ENCODE measurements around the gene SETD3. TPM values are rescaled to one million over a fixed set of nuclear protein-coding genes. Genes with fewer than 3 reads are reported as not detected.

The SETD3 gene
- total RNA-seq, 1 experiment from 2014 or later: 46.8 TPM

DNA sequence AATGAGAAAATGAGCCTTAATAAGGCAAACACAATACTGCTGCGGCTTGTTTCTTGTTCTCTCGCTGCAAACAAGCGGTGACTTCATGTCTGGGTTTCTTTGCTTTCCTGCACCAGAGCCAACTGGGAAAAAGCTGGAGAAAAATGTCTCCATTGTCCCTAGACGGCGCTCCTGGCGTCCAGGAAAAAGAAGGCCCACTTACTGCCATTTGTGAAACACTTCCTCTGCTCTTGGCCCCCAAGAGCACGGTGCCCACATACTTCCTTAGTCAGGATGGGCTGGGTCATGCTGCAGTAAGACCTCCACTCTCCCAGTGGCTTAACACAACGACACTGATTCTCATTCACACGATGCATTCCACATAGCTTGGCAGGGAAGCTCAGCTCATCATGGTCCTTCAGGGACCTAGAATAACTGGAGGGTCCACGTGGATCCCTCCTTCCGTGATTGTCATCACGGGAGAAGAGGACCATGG, 122.7 kb downstream of the SETD3 start:
- no peak overlapping the region for H3K27ac ChIP-seq (ENCODE audit: low read length)
- no peak for ATAC-seq
- intact Hi-C loops (cut with micrococcal nuclease): no loop called here
- BruUV-seq (replicated peaks): no TSS peak
- no peak overlapping the region for H3K9ac ChIP-seq (ENCODE audit: low read length)
- peaks cover 5% of the 10 kb centered on the region; the same call in 1 of the 2 replicates for H3K27me3 ChIP-seq (ENCODE audit: low read length)
- H3K4me2 ChIP-seq (ENCODE audit: low read length): no peak overlapping the region
- no peaks in the 10 kb centered on the region for H3K4me1 ChIP-seq (ENCODE audit: insufficient read depth, low read length)
- H3K9me2 ChIP-seq (replicated peaks; ENCODE audit: low read length): no peaks in the 10 kb centered on the region
- no peaks in the 10 kb centered on the region for H3K9me3 ChIP-seq (ENCODE audit: low read length)
- H3K4me3 ChIP-seq (ENCODE audit: low read length): no peak overlapping the region
- H3K79me2 ChIP-seq (ENCODE audit: low read length): no peaks in the 10 kb centered on the region
- TF ChIP-seq EZH2phosphoT487 (IDR thresholded peaks at IDR 0.05; ENCODE audit: borderline replicate concordance, low read length) (no peak), EZH2 (IDR thresholded peaks at IDR 0.05; ENCODE audit: low read length, unreplicated experiment) (no peak)
- TF ChIP-seq, protein P1, sequence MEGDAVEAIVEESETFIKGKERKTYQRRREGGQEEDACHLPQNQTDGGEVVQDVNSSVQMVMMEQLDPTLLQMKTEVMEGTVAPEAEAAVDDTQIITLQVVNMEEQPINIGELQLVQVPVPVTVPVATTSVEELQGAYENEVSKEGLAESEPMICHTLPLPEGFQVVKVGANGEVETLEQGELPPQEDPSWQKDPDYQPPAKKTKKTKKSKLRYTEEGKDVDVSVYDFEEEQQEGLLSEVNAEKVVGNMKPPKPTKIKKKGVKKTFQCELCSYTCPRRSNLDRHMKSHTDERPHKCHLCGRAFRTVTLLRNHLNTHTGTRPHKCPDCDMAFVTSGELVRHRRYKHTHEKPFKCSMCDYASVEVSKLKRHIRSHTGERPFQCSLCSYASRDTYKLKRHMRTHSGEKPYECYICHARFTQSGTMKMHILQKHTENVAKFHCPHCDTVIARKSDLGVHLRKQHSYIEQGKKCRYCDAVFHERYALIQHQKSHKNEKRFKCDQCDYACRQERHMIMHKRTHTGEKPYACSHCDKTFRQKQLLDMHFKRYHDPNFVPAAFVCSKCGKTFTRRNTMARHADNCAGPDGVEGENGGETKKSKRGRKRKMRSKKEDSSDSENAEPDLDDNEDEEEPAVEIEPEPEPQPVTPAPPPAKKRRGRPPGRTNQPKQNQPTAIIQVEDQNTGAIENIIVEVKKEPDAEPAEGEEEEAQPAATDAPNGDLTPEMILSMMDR (conservative IDR thresholded peaks at IDR 0.05; ENCODE audit: low read depth, low read length): no peak
- H4K20me1 ChIP-seq (ENCODE audit: low read length): no peaks in the 10 kb centered on the region
- DNase-seq: no peak
- no peak overlapping the region for H2AFZ ChIP-seq (ENCODE audit: low read length)
- H3K36me3 ChIP-seq (ENCODE audit: low read depth, low read length): no peaks in the 10 kb centered on the region
- H3F3A ChIP-seq (ENCODE audit: low read length, unreplicated experiment): no peaks in the 10 kb centered on the region
- ChIA-PET CTCF (no interaction called here), POLR2A (ENCODE audit: unreplicated experiment) (no interaction called here)

DNA sequence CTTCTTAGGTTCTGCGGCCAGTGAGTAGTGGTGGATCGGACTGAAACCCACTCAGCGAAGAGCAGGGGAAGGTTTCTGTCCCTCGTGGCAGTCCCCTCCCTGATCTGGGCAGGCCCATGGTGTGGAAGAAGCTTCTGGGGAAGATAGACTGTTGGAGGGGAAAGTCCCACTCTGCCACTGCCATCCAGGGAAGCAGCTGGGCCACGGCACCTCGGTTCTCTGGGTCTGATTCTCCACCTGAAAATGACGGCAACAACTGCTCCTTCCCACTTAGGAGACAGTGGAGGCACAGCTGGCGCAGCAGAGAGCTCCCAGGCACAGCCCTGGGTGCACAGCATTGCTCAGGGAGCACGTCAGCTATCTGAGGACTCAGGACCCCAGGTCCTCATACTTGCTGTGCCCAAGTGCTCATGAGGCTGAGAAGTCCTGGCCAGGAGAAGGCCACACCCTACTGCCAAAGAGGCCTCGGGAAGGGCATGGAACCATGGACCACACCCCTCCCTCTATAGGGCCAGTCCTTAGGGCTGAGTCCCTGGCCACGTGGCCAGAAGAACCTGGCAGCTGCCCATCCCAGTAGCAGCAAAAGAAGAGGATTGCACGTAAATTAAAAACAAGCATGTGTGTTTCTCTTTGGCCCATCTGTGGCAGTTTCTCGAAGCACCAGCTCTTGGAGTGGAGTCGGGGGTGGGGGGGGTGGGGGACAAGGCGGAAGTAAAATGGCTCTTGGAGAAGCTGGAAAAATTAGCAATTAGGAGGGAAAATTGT, 123.3 kb downstream of the SETD3 start:
- intact Hi-C loops (cut with micrococcal nuclease): no loop called here
- Histone ChIP-seq H3K36me3 (ENCODE audit: low read depth, low read length) (no peaks in the 10 kb centered on the region), H3K27ac (ENCODE audit: low read length) (no peak overlapping the region), H2AFZ (ENCODE audit: low read length) (no peak overlapping the region), H3K4me2 (ENCODE audit: low read length) (no peak overlapping the region), H3K9ac (ENCODE audit: low read length) (no peak overlapping the region), H3K9me3 (ENCODE audit: low read length) (no peaks in the 10 kb centered on the region), H3K79me2 (ENCODE audit: low read length) (no peaks in the 10 kb centered on the region), H3K27me3 (ENCODE audit: low read length) (peaks cover 5% of the 10 kb centered on the region; the same call in 1 of the 2 replicates), H3F3A (ENCODE audit: low read length, unreplicated experiment) (no peaks in the 10 kb centered on the region), H4K20me1 (ENCODE audit: low read length) (no peaks in the 10 kb centered on the region), H3K4me1 (ENCODE audit: insufficient read depth, low read length) (no peaks in the 10 kb centered on the region), H3K4me3 (ENCODE audit: low read length) (no peak overlapping the region), H3K9me2 (replicated peaks; ENCODE audit: low read length) (no peaks in the 10 kb centered on the region)
- no TSS peak for BruUV-seq (replicated peaks)
- TF ChIP-seq, protein P1 (conservative IDR thresholded peaks at IDR 0.05; ENCODE audit: low read depth, low read length): no peak
- no peak for TF ChIP-seq EZH2phosphoT487 (IDR thresholded peaks at IDR 0.05; ENCODE audit: borderline replicate concordance, low read length)
- no peak for TF ChIP-seq EZH2 (IDR thresholded peaks at IDR 0.05; ENCODE audit: low read length, unreplicated experiment)
- POLR2A ChIA-PET (ENCODE audit: unreplicated experiment): no interaction called here
- ATAC-seq (no peak), DNase-seq (no peak)
- CTCF ChIA-PET: no interaction called here

DNA sequence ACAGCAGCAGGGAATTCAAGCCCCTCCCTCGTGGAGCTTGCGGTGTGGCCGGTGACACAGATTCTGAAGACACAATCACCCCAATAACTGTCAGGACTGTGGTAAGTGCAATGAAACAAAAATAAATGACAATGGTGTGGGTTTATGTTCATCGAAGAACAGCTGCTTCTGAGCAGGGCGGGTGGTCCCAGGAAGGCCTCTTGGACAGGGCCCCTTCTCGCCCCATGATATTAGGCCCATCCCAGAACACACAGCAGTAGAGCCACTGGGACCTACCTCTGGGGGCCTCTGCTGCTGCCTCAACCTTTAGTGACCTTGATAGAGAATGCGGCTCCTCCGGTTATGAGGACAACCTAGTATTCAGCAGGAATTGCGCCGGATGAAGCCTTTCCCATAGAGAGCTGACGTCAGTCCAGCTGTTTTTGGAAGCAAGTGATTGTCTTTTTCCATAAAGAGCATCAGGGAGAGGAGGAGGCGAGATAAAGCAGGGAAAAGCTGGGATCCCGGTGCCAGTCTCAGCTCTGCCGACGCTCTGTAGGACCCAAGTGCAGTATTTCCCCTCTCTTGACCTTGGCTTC, 124.5 kb downstream of the SETD3 start:
- intact Hi-C loops (cut with micrococcal nuclease): no loop called here
- Histone ChIP-seq H3K9me2 (replicated peaks; ENCODE audit: low read length) (no peaks in the 10 kb centered on the region), H3F3A (ENCODE audit: low read length, unreplicated experiment) (no peaks in the 10 kb centered on the region), H2AFZ (ENCODE audit: low read length) (no peak overlapping the region), H3K79me2 (ENCODE audit: low read length) (no peaks in the 10 kb centered on the region), H3K27ac (ENCODE audit: low read length) (no peak overlapping the region), H3K4me1 (ENCODE audit: insufficient read depth, low read length) (no peaks in the 10 kb centered on the region), H3K9me3 (ENCODE audit: low read length) (no peaks in the 10 kb centered on the region), H3K4me3 (ENCODE audit: low read length) (no peak overlapping the region), H3K36me3 (ENCODE audit: low read depth, low read length) (no peaks in the 10 kb centered on the region), H3K9ac (ENCODE audit: low read length) (no peak overlapping the region), H3K4me2 (ENCODE audit: low read length) (no peak overlapping the region), H3K27me3 (ENCODE audit: low read length) (peaks cover 15% of the 10 kb centered on the region; the same call in 1 of the 2 replicates), H4K20me1 (ENCODE audit: low read length) (no peaks in the 10 kb centered on the region)
- no peak for ATAC-seq
- TF ChIP-seq EZH2 (IDR thresholded peaks at IDR 0.05; ENCODE audit: low read length, unreplicated experiment) (no peak), EZH2phosphoT487 (IDR thresholded peaks at IDR 0.05; ENCODE audit: borderline replicate concordance, low read length) (no peak)
- TF ChIP-seq, protein P1 (conservative IDR thresholded peaks at IDR 0.05; ENCODE audit: low read depth, low read length): no peak
- BruUV-seq (replicated peaks): no TSS peak
- DNase-seq: no peak
- ChIA-PET POLR2A (ENCODE audit: unreplicated experiment) (no interaction called here), CTCF (no interaction called here)
